ENCODE measurements around the gene UBA1. TPM values are rescaled to one million over a fixed set of nuclear protein-coding genes. Genes with fewer than 3 reads are reported as not detected.

The UBA1 gene
- total RNA-seq, 4 donors from 2014 or later: 126 to 238 (median 153) TPM

DNA sequence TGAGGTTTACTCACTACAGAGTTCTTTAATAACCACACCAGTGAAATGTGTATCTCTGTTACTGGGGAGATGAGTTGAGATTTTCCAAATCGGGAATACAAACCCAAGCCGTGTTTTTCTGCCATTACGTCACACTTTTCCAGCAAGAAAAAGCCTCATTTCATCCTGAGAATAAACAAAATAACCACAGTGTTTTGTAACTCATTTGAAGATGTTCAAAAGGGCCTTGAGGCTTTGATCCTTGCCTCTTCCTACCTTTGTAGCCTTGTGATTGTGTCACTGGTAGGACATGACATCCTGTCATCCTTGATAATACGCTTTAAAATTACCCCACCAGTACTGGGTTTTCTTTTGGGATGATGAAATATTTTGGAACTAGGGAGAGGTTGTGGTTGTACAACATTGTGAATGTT is 42.1 kb downstream of the UBA1 start:
- no peaks in the 10 kb centered on the region for H3K27me3 ChIP-seq
- no peak overlapping the region for H3K4me3 ChIP-seq
- no peak for DNase-seq
- H3K27ac ChIP-seq: peak overlapping the region in 3 of 4 donors; percentile 63 to 98 (median 98)
- 75 to 79% methylated on average over 4 of the region's 4 CpGs for WGBS, 2 donors
- TF ChIP-seq, protein P1, sequence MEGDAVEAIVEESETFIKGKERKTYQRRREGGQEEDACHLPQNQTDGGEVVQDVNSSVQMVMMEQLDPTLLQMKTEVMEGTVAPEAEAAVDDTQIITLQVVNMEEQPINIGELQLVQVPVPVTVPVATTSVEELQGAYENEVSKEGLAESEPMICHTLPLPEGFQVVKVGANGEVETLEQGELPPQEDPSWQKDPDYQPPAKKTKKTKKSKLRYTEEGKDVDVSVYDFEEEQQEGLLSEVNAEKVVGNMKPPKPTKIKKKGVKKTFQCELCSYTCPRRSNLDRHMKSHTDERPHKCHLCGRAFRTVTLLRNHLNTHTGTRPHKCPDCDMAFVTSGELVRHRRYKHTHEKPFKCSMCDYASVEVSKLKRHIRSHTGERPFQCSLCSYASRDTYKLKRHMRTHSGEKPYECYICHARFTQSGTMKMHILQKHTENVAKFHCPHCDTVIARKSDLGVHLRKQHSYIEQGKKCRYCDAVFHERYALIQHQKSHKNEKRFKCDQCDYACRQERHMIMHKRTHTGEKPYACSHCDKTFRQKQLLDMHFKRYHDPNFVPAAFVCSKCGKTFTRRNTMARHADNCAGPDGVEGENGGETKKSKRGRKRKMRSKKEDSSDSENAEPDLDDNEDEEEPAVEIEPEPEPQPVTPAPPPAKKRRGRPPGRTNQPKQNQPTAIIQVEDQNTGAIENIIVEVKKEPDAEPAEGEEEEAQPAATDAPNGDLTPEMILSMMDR (IDR thresholded peaks at IDR 0.05): no peak
- no peak for TF ChIP-seq POLR2A (IDR thresholded peaks at IDR 0.05)
- intact Hi-C loops (cut with DNase I): no loop called here
- peaks cover 0 to 27% (median 0%) of the 10 kb centered on the region in 3 donors for H3K4me1 ChIP-seq
- H3K36me3 ChIP-seq: peaks cover 0 to 17% (median 4%) of the 10 kb centered on the region in 3 donors
- no peaks in the 10 kb centered on the region for H3K9me3 ChIP-seq

DNA sequence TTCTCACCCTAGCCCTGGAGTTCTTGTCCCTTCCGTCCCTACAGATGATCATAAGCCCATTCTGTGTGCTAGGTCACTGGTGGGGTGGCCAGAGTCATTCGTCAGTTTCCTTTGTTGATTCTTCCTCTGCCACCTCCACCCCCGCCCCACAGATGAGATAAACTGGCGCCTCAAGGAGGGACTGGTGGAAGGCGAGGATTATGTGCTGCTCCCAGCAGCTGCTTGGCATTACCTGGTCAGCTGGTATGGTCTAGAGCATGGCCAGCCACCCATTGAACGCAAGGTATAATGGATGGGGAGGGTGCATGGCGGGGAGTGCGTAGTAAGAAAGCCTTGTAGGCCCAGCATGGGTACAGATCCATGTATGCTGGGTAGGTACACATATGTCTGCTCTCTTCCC is 45.6 kb downstream of the UBA1 start:
- no peak for DNase-seq
- intact Hi-C loops (cut with DNase I): no loop called here
- no peak overlapping the region for H3K27ac ChIP-seq
- no peaks in the 10 kb centered on the region for H3K27me3 ChIP-seq
- WGBS, 2 donors: 86% methylated on average over 6 of the region's 8 CpGs; no CpG with 5 or more reads in 1 of the 2 donors
- no peaks in the 10 kb centered on the region for H3K9me3 ChIP-seq
- TF ChIP-seq, protein P1 (IDR thresholded peaks at IDR 0.05): no peak
- no peak for TF ChIP-seq POLR2A (IDR thresholded peaks at IDR 0.05)
- peaks cover 0 to 17% (median 0%) of the 10 kb centered on the region in 3 donors for H3K4me1 ChIP-seq
- H3K4me3 ChIP-seq: no peak overlapping the region
- H3K36me3 ChIP-seq: peaks cover 0 to 52% (median 4%) of the 10 kb centered on the region in 3 donors

DNA sequence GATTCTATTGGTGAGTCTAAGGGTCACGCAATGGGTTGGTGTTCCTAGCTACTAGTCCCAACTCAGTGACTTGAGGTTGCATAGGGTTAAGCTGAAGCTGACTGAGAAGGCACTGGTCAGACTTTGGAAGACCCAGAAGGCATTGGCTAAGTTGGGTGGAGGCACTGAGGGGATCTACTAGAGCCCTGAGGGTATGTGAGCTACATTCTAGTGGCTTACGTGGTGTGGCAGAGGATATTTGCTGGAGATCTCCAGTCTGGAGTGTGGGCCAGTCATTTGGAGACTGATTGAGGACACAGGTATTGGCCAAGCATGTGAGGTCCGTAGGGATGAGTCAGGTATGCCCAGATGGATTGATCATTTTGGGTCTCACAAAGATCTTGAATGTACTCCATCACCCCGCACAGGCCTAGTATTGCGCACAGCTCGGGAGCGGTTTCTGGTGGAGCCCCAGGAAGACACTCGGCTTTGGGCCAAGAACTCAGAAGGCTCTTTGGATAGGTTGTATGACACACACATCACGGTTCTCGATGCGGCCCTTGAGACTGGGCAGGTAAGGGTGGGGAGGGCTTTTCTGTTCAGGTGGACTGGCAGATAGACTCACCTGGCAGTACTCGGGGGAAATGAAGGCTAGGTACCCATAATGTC is 46.4 kb downstream of the UBA1 start:
- intact Hi-C loops (cut with DNase I): no loop called here
- Histone ChIP-seq H3K9me3 (no peaks in the 10 kb centered on the region), H3K27ac (no peak overlapping the region), H3K27me3 (no peaks in the 10 kb centered on the region), H3K36me3 (peaks cover 2 to 60% (median 4%) of the 10 kb centered on the region in 3 donors), H3K4me1 (peaks cover 0 to 9% (median 0%) of the 10 kb centered on the region in 3 donors), H3K4me3 (no peak overlapping the region)
- no peak for TF ChIP-seq POLR2A (IDR thresholded peaks at IDR 0.05)
- TF ChIP-seq, protein P1 (IDR thresholded peaks at IDR 0.05): no peak
- no peak for DNase-seq
- 96 to 100% methylated on average over 4 to 11 of the region's 12 CpGs for WGBS, 2 donors

GRCh38 chrX:47240619-47241018 is 47.0 kb downstream of the UBA1 start:
- no peak overlapping the region for H3K27ac ChIP-seq
- H3K27me3 ChIP-seq: no peaks in the 10 kb centered on the region
- no peaks in the 10 kb centered on the region for H3K9me3 ChIP-seq
- DNase-seq: no peak
- H3K36me3 ChIP-seq: peaks cover 4 to 66% (median 6%) of the 10 kb centered on the region in 3 donors
- 92 to 96% methylated on average over 2 to 3 of the region's 7 CpGs for WGBS, 2 donors
- no peak for TF ChIP-seq POLR2A (IDR thresholded peaks at IDR 0.05)
- TF ChIP-seq, protein P1 (IDR thresholded peaks at IDR 0.05): no peak
- peaks cover 0 to 4% (median 0%) of the 10 kb centered on the region in 3 donors for H3K4me1 ChIP-seq
- no peak overlapping the region for H3K4me3 ChIP-seq
- intact Hi-C loops (cut with DNase I): no loop called here

DNA sequence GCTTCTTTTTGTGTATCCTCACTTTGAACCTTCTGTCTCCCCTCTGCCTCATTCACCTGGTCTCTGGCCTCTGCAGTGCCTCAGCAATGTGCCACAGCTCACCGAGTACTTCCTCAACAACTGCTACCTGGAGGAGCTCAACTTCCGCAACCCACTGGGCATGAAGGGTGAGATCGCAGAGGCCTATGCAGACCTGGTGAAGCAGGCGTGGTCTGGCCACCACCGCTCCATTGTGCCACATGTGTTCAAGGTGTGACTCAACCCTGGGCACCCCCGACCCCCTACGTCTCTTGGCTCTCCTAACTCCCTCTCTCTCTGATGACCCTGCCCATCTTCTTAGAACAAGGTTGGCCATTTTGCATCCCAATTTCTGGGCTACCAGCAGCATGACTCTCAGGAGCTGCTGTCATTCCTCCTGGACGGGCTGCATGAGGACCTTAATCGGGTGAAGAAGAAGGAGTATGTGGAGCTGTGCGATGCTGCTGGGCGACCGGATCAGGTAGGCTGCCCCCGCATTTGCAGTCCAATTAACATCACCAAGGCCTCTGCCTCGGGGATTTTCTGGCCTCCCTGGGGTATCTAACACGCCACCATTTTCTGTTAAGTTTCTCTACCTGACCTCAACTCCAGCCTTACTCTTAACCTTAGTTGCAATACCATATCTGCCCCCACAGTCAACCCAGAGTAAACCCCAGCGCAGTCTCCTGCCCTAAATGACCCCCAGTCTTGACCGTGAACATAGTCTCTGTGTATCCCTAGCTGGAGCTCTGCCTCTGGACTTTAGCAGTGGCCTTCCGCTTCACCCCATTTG is 47.8 kb downstream of the UBA1 start:
- DNase-seq: no peak
- no peak overlapping the region for H3K4me3 ChIP-seq
- TF ChIP-seq POLR2A (IDR thresholded peaks at IDR 0.05): no peak
- TF ChIP-seq, protein P1 (IDR thresholded peaks at IDR 0.05): no peak
- H3K27ac ChIP-seq: no peak overlapping the region
- H3K27me3 ChIP-seq: no peaks in the 10 kb centered on the region
- peaks cover 4 to 73% (median 6%) of the 10 kb centered on the region in 3 donors for H3K36me3 ChIP-seq
- intact Hi-C loops (cut with DNase I): no loop called here
- no peaks in the 10 kb centered on the region for H3K4me1 ChIP-seq
- WGBS, 2 donors: 89 to 94% methylated on average over 8 to 16 of the region's 18 CpGs
- H3K9me3 ChIP-seq: no peaks in the 10 kb centered on the region
